ENCODE measurements around the gene PECR. TPM values are rescaled to one million over a fixed set of nuclear protein-coding genes. Genes with fewer than 3 reads are reported as not detected.
A peak's percentile ranks its signal among the peaks of the same experiment; 100 is the strongest.

Gene PECR
- total RNA-seq, 1 donor from 2014 or later, result 21.2 TPM

DNA sequence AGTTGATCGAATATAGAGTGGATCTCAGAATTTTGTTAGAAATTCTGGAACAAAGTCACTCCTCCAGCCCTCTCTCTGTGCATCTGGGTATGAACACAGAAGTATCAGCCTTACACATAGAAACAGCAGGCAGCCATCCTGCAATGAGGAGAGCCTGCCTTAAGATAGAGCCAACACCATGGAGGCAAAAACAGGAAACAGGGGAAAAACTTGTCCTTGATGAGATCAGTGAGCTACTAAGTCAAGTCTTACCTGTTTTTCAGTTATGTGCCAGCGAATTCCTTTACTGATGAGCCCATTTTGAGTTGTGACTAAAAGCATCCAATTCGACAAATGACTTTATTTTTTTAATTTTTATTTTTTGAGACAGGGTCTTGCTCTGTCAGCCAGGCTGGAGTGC, 41.7 kb downstream of the PECR start:
- Histone ChIP-seq H3K4me3 (no peak overlapping the region), H3K27ac (no peak overlapping the region), H3F3A (ENCODE audit: low read depth) (no peaks in the 10 kb centered on the region), H3K36me3 (no peaks in the 10 kb centered on the region), H4K20me1 (ENCODE audit: low read depth) (no peaks in the 10 kb centered on the region), H3K4me2 (no peak overlapping the region), H3K27me3 (no peaks in the 10 kb centered on the region), H3K79me2 (ENCODE audit: low read depth) (no peaks in the 10 kb centered on the region), H3K9ac (no peak overlapping the region), H3K9me3 (ENCODE audit: low read depth) (no peaks in the 10 kb centered on the region), H3K4me1 (no peaks in the 10 kb centered on the region), H2AFZ (replicated peaks) (no peak overlapping the region)
- H3K27me3 Mint-ChIP-seq (ENCODE audit: insufficient read depth, low read depth), result no peaks in the 10 kb centered on the region
- no peak overlapping the region for H3K27ac Mint-ChIP-seq
- DNase-seq (ENCODE audit: low spot score), result no peak
- no peaks in the 10 kb centered on the region for H3K4me1 Mint-ChIP-seq
- peaks cover 4% of the 10 kb centered on the region for H3K36me3 Mint-ChIP-seq
- TF ChIP-seq EZH2 (IDR thresholded peaks at IDR 0.05) (no peak), EZH2phosphoT487 (IDR thresholded peaks at IDR 0.05) (no peak)
- TF ChIP-seq, protein P1, sequence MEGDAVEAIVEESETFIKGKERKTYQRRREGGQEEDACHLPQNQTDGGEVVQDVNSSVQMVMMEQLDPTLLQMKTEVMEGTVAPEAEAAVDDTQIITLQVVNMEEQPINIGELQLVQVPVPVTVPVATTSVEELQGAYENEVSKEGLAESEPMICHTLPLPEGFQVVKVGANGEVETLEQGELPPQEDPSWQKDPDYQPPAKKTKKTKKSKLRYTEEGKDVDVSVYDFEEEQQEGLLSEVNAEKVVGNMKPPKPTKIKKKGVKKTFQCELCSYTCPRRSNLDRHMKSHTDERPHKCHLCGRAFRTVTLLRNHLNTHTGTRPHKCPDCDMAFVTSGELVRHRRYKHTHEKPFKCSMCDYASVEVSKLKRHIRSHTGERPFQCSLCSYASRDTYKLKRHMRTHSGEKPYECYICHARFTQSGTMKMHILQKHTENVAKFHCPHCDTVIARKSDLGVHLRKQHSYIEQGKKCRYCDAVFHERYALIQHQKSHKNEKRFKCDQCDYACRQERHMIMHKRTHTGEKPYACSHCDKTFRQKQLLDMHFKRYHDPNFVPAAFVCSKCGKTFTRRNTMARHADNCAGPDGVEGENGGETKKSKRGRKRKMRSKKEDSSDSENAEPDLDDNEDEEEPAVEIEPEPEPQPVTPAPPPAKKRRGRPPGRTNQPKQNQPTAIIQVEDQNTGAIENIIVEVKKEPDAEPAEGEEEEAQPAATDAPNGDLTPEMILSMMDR (IDR thresholded peaks at IDR 0.05), result no peak
- H3K4me3 Mint-ChIP-seq, result no peak overlapping the region
- no peaks in the 10 kb centered on the region for H3K9me3 Mint-ChIP-seq

DNA sequence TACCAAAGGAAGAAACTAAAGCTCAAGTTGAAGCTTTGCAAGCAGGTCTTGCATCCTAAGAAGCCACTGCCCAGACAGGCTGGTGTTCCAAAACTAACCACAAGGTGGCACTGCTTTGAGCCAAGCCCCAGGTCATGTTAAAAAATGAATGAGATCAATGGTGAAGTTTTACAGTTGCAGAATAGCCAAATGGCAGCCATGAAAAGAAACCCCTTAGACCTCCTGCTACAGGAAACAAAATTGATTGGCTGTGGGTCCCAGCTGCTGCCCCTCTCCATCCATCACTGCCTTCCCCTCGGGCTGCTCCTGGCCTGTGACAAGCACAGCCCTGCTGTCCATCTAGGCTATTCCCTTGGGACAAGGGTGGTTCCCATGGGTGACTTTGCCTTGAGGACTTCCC, 47.5 kb downstream of the PECR start:
- H4K20me1 ChIP-seq (ENCODE audit: low read depth), result no peaks in the 10 kb centered on the region
- Mint-ChIP-seq H3K9me3 (no peaks in the 10 kb centered on the region), H3K27me3 (ENCODE audit: insufficient read depth, low read depth) (no peaks in the 10 kb centered on the region), H3K27ac (no peak overlapping the region), H3K36me3 (peaks cover 2% of the 10 kb centered on the region), H3K4me3 (no peak overlapping the region), H3K4me1 (no peaks in the 10 kb centered on the region)
- peak; percentile 60 for DNase-seq (ENCODE audit: low spot score)
- no peak overlapping the region for H3K9ac ChIP-seq
- H2AFZ ChIP-seq (replicated peaks), result no peak overlapping the region
- no peaks in the 10 kb centered on the region for H3K4me1 ChIP-seq
- H3F3A ChIP-seq (ENCODE audit: low read depth), result no peaks in the 10 kb centered on the region
- no peak overlapping the region for H3K4me3 ChIP-seq
- no peak overlapping the region for H3K27ac ChIP-seq
- no peaks in the 10 kb centered on the region for H3K27me3 ChIP-seq
- H3K4me2 ChIP-seq, result no peak overlapping the region
- TF ChIP-seq, protein P1 (IDR thresholded peaks at IDR 0.05), result peak; percentile 88
- no peak for TF ChIP-seq EZH2 (IDR thresholded peaks at IDR 0.05)
- H3K9me3 ChIP-seq (ENCODE audit: low read depth), result no peaks in the 10 kb centered on the region
- H3K36me3 ChIP-seq, result no peaks in the 10 kb centered on the region
- H3K79me2 ChIP-seq (ENCODE audit: low read depth), result no peaks in the 10 kb centered on the region

DNA sequence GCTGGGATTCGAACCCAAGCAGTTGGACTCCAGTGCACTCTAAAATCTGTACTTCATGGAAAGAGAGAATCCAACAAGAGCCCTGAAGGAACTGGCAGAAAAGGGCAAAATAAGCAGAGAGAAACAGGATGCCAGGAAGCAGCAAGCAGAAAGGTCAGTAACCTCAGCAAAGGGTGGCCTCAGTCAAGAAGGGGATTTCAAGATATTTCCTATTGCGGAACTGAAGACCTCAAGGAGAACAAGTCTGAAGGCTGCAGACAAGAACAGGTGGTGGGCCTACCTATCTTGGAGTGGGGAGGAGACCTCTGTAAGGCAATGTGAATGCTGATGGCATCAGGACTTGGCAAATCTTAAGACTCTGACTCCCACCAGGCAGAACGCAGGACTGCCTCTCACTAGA, 48.2 kb downstream of the PECR start:
- no peaks in the 10 kb centered on the region for H3K27me3 ChIP-seq
- H3K36me3 Mint-ChIP-seq, result peaks cover 2% of the 10 kb centered on the region
- TF ChIP-seq, protein P1 (IDR thresholded peaks at IDR 0.05), result no peak
- no peak overlapping the region for H3K27ac Mint-ChIP-seq
- no peak overlapping the region for H3K27ac ChIP-seq
- no peaks in the 10 kb centered on the region for H3K9me3 Mint-ChIP-seq
- H3K9me3 ChIP-seq (ENCODE audit: low read depth), result no peaks in the 10 kb centered on the region
- no peaks in the 10 kb centered on the region for H3K4me1 Mint-ChIP-seq
- no peaks in the 10 kb centered on the region for H3K36me3 ChIP-seq
- no peak overlapping the region for H2AFZ ChIP-seq (replicated peaks)
- no peaks in the 10 kb centered on the region for H3K27me3 Mint-ChIP-seq (ENCODE audit: insufficient read depth, low read depth)
- H3F3A ChIP-seq (ENCODE audit: low read depth), result no peaks in the 10 kb centered on the region
- no peak overlapping the region for H3K4me2 ChIP-seq
- H3K4me3 Mint-ChIP-seq, result no peak overlapping the region
- no peaks in the 10 kb centered on the region for H4K20me1 ChIP-seq (ENCODE audit: low read depth)
- no peaks in the 10 kb centered on the region for H3K79me2 ChIP-seq (ENCODE audit: low read depth)
- no peaks in the 10 kb centered on the region for H3K4me1 ChIP-seq
- H3K4me3 ChIP-seq, result no peak overlapping the region
- H3K9ac ChIP-seq, result no peak overlapping the region
- no peak for DNase-seq (ENCODE audit: low spot score)

Data from neural progenitor cell (in vitro differentiated cells).